Adrenal gland (tissue), 5 donors: ENCODE measurements around the gene LUC7L3.

ENCODE experiments used
- POLR2A ChIP-seq, 2 donors: fragments of 450-650 bp; IDR thresholded peaks; one replicate each; pipeline ENCODE4 v1.6.1; 2017; ENCODE audit warnings: antibody characterized with exemption in 2 of 2, mild to moderate bottlenecking in 2 of 2, moderate library complexity in 1 of 2
- TF ChIP-seq, protein P1 (sequence below), 6 experiments: fragments of 450-650 bp in 4 of 6; fragments of 200-600 bp in 2 of 6; sonication (generic) in 1 of 6; IDR thresholded peaks; 1 replicate in 5 of 6; 2 replicates in 1 of 6; pipeline versions ENCODE4 v1.5.1 to v1.8.0; 2016 to 2021; ENCODE audit warnings: antibody characterized with exemption in 6 of 6, mild to moderate bottlenecking in 2 of 6, moderate library complexity in 1 of 6
- donor health status: DM: no; HTN: no; CAD: no.

- TF ChIP-seq, protein P1, sequence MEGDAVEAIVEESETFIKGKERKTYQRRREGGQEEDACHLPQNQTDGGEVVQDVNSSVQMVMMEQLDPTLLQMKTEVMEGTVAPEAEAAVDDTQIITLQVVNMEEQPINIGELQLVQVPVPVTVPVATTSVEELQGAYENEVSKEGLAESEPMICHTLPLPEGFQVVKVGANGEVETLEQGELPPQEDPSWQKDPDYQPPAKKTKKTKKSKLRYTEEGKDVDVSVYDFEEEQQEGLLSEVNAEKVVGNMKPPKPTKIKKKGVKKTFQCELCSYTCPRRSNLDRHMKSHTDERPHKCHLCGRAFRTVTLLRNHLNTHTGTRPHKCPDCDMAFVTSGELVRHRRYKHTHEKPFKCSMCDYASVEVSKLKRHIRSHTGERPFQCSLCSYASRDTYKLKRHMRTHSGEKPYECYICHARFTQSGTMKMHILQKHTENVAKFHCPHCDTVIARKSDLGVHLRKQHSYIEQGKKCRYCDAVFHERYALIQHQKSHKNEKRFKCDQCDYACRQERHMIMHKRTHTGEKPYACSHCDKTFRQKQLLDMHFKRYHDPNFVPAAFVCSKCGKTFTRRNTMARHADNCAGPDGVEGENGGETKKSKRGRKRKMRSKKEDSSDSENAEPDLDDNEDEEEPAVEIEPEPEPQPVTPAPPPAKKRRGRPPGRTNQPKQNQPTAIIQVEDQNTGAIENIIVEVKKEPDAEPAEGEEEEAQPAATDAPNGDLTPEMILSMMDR (IDR thresholded peaks at IDR 0.05) = no peak
- no peak for TF ChIP-seq POLR2A (IDR thresholded peaks at IDR 0.05)
These were observed 17.8 kb downstream of the LUC7L3 start for GRCh38 chr17:50737118-50737698.
